Activated CD8-positive, alpha-beta memory T cell treated with anti-CD3 and anti-CD28 coated beads for 24 hours (primary cell): ENCODE data around the gene MAML2.

Source experiments
- DNase-seq: peaks from one replicate; pipeline ENCODE4 v3.0.0-alpha.2; 2020

Gene MAML2

DNA sequence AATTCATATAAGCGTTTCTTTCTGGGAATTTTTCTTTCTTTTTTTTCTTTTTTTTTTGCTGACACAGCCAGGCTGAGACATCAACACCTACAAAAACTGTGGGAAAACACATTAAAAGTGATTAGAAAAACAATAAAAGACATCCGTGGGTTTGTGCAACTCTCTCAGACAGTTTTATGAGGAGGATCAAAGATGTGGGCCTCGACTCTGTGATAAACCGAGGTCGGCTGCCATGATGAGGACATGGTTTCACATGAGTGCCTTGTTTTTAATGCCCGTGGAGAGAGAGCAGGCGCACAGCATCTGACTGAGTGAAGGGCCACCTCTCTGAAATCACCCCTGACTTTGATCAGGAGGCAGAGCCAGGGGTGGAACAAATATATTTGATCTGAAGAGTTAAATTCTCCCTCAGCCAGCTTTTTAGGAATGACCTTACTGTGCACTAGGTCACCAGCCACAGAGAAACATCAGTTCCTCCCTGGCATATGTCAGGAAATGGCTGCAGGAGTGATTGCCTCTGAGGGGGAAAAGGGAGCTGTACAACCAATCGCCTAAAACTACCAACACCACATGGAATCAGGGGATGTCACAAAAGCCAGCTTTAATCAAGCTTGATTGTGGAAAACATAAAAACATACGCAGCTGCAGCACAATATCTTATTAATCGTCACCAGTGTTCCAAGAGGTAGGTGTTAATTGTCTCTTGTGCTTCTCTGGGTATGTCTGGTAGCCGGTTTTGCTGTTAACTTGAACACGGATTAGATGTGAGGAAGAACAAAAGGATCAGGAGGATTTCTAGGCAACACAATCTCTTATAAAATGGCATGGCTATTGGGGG is 164.7 kb downstream of the MAML2 start:
- DNase-seq: no peak

DNA sequence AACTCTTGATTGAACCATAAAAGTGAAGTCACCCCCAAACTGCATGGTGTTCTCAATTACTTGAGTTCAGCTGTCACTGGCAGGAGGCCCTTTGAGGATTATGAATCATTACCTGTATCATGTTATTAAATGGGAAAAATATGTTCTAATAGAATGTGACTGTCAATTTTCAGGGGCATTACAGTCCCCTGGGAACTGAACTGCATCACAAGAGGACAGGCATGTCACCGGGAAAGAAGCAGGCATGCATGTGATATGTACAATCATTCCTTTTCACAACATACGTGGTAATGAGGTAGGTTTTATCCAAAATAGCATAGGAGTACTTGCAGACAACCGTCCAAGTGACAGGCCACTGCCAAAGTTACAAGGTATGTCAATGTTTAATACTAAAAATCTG is 165.8 kb downstream of the MAML2 start:
- no peak for DNase-seq

- no peak for DNase-seq
Observed at GRCh38 chr11:96173906-96174305, 169.1 kb downstream of the MAML2 start.

- DNase-seq: no peak
Observed at GRCh38 chr11:96173422-96173821, 169.6 kb downstream of the MAML2 start.

DNA sequence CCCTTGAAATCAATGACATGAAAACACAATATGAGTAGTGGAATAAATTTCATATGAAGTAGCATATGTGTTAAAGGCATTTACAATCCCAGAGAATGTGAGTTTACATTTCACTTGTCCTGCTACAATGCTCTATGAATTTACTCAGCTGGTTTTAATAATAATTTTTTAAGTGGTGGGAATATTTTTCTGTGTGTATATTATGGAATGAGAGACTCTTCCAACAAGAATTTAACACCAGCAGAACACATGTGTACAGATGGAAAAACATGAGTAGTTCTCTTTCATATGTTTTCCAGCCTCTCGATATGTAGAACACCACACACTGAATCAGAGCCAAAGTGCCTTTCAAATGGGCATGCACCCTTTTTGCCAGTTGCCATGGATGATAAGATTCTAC is 170.4 kb downstream of the MAML2 start:
- DNase-seq: no peak

DNA sequence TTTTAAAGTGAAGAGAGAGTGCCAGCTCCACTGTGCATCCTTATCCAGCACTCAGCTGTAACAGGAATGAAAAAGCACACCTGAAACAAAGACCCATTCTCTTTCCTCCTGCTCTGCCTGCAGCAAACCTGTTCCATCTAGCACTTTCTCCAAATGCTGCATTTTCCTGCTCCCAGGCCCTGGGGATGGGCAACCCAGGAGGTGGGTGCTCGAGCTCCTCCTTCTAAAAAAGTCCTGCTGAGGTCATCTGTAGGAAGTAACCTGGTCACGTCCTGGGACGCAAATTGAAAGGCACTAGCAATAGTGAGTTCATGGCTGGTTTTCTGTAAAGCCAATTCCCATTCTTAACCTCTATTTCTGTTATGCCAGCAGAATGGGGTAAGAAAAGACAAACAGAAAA is 173.7 kb downstream of the MAML2 start:
- no peak for DNase-seq

- no peak for DNase-seq
Observed at GRCh38 chr11:96168623-96169022, 174.4 kb downstream of the MAML2 start.

DNA sequence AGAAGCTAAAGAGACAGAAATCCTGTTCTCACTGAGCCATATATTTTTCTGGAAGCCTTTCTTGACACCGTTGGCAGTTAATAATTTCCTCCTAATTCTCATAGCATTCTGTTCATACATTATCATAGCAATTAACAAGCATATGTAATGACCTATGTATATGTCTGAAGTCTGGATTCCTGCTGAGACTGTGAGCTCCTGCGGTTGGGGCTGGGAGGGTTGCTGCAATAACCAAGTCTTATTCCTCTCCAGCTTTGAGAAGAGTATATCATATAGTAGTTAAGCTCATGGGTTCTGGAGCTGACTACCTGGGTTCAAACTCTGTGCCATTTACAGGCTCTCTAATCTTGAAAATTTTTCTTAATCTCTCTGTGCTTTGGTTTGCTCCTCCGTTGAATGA is 175.2 kb downstream of the MAML2 start:
- no peak for DNase-seq

- DNase-seq: no peak
Observed at GRCh38 chr11:96167203-96167758, 175.7 kb downstream of the MAML2 start.

- DNase-seq: no peak
Observed at GRCh38 chr11:96162816-96163499, 180.0 kb downstream of the MAML2 start.

GRCh38 chr11:96161307-96162089 is 181.5 kb downstream of the MAML2 start:
- no peak for DNase-seq

DNA sequence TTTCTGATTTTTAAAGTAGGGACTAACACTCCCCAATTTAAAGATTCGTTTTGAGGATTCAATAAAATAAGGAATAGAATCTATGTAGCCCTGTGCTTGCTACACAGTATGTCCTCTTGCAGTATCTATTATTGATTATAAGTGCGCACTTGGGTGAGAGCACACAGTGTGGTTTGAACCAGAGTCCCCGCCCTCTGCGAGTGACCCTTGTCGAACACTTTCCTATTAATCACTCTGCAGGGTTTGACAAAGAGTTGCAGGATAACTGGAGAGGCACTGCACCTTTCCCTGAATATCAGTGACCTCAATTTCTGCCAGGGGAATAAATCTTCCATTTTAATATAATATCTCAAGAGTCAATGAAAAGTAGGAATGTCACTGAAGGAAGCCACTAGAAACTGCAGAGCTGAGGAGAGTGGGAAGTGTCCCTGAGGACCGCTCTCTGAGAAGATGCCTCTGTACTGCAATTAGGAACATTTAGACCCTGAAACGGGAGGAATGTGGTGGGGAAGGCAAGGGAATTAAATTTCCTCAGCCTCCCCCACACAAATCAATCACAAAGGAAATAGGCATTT is 182.2 kb downstream of the MAML2 start:
- no peak for DNase-seq

GRCh38 chr11:96159968-96160367 is 183.0 kb downstream of the MAML2 start:
- no peak for DNase-seq

DNA sequence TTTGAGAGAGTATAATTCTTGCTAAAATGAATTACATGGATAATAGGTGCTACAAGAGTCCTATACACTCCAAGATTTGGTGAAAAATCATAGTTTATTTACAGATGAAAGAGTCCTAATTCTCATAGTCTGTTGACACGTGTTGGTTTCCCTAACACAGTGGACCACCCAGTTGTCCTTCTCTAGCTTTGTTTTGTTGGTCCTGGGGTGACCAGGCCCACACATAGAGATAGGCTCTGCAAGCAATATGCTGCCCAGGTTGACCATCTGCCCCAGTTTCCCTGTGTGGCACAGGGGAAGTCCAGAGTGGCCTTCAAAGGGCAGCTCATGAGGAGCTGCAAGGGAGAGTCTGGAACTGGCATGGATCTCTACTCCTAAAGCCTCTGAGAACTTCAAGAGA is 184.9 kb downstream of the MAML2 start:
- DNase-seq: no peak

DNA sequence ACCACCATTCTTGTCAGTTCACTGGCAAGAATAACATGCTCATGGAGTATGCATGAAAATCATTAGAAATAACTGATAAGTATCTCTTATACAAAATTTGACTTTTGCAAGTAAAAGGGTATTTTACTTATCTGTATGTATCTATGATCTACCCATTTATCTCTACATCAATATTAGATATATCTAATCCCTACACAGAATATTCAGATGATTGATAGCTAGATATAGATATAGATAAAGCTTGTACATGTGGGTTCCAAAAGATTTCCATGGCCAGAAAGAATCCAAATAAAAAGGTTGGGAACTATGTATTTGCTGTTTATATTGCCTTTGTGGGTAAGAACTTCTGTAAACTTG is 185.5 kb downstream of the MAML2 start:
- no peak for DNase-seq

GRCh38 chr11:96156379-96156722 is 186.6 kb downstream of the MAML2 start:
- no peak for DNase-seq

DNA sequence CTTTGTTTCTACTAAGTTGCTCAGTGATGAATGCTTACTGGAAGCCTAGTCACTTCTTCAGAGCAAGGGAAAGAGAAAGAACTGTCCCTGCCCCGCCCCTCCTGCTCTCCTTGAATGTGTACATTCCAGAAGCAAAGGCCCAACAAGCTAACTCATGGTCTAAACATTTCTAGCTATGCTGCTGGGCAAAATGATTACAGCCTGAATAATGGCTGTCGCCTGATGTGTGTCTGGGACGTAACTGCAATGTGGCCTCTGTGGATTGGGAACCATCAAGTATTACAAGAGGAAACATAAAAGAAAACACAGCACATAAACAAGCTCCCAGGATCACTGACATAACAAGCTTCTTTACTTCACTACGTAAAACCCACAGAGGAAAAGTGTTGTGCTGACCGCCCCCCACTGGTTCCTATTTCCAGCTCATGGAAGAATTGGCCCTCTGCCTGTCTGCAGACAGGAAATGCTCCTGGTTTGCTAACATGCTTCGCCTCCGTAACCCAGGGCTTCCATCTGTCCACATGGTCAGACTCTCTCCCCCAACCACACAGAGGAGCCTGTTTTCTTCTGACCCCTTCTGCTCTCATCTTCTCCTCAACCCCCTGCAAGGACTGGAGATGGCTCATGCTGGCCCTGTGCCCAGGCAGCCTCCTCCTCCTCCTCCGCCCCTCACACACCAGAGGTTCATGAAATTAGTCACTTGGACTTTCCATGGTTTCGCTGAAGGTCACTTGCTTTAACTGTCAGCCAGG is 187.2 kb downstream of the MAML2 start:
- DNase-seq: peak; percentile 83

DNA sequence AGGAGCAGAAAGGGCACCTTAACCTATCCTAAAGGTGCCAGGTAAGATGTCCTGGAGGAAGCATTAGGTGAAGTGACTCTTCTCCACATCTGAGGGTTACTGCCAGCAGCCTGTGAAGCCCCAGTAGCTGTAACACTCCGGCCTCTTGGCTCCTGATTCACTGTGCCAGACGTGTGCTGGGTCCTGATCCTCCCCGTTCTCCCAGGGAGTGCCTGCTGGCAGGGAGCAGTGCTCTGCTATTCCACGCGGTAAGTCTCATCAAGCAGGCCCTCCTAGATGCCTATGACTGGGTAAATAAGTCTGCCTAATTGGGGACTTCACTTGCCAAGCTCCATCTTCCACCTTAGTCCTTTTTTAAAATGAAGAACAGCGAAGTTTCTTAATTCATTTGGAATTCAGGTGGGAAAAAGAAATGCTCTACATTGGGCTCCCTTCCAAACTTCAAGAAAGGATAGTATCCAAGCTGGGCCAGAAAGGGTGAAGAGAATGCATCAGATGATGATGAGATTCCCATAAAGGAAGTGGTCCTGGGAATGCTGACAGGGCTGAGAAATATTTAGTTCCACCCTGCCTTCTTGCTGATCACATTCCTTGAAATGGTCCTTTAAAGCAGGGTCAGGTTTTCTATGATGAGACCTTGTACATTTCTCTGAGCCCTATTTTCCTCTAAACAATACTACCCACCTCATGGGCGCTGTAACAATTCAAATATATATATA is 188.0 kb downstream of the MAML2 start:
- DNase-seq: no peak

DNA sequence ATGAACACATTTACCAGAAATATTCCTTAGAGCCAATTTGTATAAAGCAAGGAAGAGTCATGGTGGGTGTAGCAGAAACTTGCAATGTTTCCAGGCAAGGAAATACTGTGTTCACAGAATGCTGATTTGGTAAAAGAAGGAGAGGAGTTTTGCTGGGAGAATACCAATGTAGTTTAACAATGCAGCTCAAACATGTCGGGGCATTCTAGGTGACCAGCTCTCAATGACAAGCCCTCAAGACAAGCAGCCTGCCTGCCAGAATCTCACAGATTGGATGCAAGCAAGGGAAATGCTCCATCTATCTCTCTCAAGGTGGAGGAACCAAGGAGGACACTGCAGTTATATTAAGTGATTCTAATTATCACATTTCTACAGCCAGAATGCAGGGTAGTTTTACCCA is 190.4 kb downstream of the MAML2 start:
- DNase-seq: no peak

GRCh38 chr11:96151501-96151900 is 191.5 kb downstream of the MAML2 start:
- no peak for DNase-seq

GRCh38 chr11:96150609-96151008 is 192.4 kb downstream of the MAML2 start:
- no peak for DNase-seq
